GM19395 (cell line): Measurements from ENCODE around the gene CWF19L1.
"Not testable (repeated sequence)": the region's sequence is repeated elsewhere in the genome, so short reads cannot be mapped to it uniquely, and the experiment has no call there.

Experiments used
- ATAC-seq: cut with Tn5 transposase; IDR thresholded peaks from one replicate; pipeline ENCODE4 v1.9.1; 2021; ENCODE audit warnings: mild to moderate bottlenecking, moderate library complexity; ENCODE audit not compliant: unreplicated experiment

Gene CWF19L1

DNA sequence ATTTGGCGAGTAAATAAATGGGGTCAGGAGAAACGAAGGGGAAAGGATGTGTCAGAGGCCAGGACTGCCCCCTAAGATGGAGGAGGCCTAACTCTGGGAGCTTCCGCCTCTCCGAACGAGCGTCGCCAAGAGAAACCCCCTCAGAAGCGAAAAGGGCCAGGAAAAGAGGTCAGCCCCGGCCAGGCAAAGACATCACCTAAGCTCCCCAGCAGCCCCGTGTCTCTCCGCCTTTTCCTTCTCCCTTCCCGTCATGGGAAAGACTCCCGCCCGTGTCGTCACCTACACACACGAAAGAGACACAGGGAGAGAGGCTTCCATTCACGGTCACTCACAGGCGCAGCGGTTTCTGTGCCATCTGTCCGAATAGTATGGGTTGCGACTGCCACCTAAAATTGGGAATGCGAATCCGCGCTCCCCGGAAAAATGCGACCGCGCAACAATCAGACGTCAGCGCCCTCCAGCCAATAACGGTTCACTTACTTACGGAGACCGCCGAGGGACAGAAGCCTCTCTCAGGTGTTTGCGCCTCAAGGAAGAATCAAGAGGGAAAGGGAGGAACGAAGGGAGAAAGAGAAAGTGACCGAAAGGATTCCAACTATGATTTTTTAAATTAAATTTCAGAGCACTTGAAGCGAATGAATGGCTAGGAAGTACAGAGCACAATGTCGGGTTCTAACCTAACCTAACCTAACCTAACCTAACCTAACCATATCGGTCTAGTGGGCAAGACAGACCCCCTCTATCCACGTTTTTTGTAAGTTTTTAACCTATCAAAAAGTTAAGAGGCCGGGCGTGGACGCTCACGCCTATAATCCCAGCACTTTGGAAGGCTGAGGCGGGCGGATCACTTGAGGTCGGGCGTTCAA, at the start of gene CWF19L1:
Gene CWF19L1 (minus strand): TSS at position 400 of the 866 bp plus-strand sequence. CDS start 45 bp downstream, at position 355.
- peak; percentile 86 for ATAC-seq

GRCh38 chr10:100315615-100316014, 48.2 kb upstream of the CWF19L1 start:
- no peak for ATAC-seq

DNA sequence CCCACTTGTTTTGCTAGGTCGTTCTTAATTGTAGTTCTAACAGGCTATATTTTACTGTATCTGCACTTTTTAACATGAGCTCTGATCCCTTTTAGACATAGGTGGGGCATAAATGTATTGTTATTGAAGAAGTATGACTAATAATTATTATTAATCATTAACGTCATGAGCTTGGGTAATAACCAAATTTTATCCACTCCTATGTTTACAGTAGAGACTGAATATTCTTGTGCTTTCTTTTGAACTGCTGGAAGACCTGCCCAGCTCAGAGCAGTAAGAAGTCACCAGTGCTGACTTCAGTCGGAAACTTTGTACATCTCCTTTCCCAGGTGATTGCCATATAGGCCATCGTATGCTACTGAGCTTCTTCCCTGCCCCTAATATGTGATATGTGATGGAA, 43.9 kb upstream of the CWF19L1 start:
- no peak for ATAC-seq

- ATAC-seq = no peak
These were observed 40.2 kb upstream of the CWF19L1 start for GRCh38 chr10:100307684-100308083.

- ATAC-seq = no peak
These were observed 39.4 kb upstream of the CWF19L1 start for GRCh38 chr10:100306861-100307260.

DNA sequence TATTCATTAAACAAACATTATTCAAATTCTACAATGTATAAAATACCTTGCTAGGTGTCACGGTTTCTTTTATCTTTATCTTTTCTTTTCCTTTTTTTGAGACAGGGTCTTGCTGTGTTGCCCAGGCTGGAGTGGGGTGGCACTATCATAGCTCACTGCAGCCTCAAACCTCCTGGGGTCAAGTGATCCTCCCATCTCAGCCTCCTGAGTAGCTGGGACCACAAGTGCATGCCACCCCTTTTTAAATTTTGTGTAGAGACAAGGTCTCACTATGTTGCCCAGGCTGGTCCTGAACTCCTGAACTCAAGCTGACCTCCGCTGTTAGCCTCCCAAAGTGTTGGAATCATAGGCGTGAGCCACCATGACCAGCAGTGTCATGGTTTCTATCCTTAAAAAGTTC, 37.0 kb upstream of the CWF19L1 start:
- ATAC-seq = no peak

GRCh38 chr10:100303724-100304319, 36.4 kb upstream of the CWF19L1 start:
- ATAC-seq = no peak

DNA sequence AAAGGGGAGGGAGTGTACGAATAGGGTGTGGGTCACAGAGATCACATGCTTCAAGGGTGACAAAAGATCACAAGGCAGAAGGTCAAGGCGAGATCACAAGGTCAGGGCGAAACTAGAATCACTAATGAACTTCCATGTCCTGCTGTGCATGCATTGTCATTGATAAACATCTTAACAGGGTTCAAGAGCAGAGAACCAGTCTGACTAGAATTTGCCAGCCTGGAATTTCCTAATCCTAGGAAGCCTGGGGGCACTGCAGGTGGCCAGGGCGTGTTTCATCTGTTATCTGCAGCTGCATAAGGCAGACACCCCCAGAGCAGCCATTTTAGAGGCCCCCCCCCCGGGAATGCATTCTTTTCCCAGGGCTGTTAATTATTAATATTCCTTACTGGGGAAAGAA, 33.7 kb upstream of the CWF19L1 start:
- not testable (repeated sequence) for ATAC-seq

DNA sequence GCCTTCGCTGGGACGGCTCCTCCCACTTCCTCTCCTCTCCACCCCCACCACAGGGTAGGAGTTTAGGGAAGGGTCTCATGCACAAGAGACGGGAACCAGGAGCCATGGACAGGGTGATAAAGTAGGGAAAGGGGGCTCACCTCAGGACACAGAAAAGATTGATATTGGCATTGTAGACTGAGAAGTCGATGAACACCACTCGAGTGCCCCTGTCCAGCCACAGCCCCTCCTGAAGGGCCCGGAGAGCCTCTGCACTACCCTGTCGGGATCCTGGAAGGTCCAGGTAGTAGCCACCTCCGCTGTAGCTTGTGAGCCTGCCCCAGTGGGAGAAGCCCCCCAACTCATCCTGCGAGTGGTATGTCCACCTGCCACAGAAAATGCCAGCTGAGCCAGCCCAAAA, 29.8 kb upstream of the CWF19L1 start:
- ATAC-seq = no peak

DNA sequence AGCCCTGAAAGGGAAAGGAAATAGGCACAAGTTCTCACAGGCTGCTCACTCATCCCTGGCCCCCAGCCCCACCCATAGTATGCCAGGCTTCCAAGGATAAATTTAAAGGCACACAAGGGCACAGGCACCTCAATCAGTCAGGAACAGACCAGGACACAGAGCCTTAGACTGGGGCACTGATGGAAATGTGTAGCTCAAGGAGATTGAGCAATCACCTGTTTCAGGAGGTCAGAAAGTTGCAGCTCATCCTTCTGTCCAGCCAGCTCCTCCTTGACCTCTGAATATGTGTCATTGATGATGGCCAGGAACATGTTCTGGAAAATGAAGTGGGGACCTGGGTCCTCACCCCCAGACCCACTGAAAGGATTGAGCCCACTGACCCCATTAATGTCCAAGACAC, 25.6 kb upstream of the CWF19L1 start:
- no peak for ATAC-seq

DNA sequence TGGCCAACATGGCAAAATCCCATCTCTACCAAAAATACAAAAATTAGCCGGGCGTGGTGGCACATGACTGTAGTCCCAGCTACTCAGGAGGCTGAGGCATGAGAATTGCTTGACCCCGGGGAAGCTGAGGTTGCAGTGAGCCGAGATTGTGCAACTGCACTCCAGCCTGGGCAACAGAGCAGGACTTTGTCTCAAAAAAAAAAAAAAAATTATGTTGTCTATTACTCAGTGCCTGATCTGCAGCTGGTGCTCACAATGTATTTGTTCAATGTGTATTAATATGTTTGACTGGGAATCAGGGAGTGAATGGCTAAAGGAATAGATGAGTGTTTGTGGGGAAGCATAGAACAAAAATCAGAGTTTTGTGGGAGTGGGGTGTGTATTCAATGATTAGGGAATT, 24.9 kb upstream of the CWF19L1 start:
- ATAC-seq = not testable (repeated sequence)

GRCh38 chr10:100291356-100291755, 23.9 kb upstream of the CWF19L1 start:
- no peak for ATAC-seq

DNA sequence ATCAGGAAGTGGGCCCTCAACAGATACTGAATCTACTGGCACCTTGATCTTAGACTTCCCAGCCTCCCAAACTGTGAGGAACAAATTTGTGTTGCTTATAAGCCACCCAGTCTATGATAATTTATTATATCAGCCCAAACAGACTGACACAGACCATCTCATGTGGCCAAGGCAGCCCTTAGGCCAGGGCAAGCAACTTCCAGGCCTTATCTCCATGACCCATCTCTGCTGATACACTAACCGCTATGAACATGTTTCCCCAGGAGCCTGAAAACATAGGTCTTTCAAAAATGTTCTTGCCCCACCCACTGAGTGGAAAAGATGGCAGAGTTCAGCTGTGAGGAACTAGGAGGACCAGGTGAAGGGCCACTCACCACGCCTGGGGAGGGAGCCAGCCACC, 22.2 kb upstream of the CWF19L1 start:
- no peak for ATAC-seq

GRCh38 chr10:100288196-100288595, 20.8 kb upstream of the CWF19L1 start:
- ATAC-seq = no peak

DNA sequence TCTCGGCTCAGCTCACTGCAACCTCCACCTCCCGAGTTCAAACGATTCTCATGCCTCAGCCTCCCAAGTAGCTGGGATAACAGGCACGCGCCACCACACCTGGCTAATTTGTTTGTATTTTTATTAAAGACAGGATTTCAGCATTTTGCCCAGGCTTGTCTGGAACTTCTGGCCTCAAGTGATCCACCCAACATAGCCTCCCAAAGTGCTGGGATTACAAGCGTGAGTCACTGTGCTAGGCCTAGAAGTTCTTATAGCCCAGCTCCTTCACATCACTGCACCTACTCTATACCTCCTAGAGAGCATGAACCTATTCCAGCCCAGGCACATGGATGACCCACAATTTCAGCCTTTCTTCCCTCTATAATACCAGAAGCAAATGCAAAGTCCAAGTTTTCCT, 20.3 kb upstream of the CWF19L1 start:
- ATAC-seq = no peak

DNA sequence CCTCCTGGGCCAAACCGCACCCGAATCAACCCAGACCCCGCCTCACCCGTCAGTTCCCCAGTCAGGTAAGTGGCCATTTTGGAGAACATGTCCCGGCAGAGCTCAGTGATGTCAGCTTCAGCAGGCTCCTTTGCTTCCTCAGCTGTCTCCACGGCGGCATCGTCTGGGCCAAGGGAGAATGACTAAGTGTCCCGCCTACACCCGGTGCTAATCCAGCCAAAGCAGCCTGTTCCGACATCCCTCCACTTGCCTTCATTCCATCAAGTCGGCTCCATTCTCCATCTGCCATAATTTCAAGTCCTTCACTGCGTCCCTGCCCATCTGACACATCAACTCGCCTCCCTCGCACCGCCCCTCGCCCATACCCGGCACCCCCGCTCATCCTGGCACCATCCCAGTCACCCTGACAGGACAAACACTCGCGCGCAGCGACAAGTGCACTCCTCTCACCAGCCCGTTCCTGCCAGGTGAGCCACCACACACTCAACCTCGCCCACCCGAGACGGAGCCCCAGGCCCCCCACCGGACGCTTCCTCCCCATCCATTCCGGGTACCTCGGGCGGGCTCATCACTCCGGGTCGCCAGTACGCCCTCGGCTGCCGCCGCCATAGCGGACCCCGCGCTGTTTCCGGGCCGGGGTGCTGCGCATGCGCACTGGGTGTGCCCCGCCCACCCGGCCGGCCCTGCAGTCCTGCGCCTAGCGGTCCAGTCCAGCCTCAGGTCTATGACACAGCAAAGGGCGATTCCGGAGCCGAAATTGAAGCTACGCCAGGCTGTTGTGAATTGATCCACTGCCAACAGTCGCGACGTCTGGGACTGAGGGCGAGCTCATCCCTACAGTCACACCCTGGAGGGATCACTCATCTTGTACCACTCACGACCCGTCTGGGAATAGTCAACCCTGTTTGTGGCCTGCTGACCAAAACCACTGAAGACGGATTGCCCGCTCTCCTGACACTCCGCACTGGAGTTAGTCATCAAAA, 18.9 kb upstream of the CWF19L1 start, which contains the start of gene BLOC1S2:
Gene BLOC1S2 (minus strand): TSS at position 630 of the 983 bp plus-strand sequence. CDS start 21 bp downstream, at position 609.
- ATAC-seq = peak; percentile 90

DNA sequence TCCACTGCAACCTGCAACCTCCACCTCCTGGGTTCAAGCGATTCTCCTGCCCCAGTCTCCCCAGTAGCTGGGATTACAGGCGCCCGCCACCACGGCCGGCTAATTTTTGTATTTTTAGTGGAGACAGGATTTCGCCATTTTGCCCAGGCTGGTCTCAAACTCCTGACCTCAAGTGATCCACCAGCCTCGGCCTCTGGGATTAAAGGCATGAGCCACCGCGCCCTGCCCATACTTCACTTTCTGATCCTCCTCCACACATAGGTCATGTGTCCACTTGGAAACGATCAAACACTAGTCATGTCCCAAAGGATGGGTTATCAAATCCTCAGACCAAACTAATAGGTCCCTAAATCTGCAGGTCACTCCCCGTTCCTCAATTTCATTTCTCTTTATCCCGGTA, 17.9 kb upstream of the CWF19L1 start:
- not testable (repeated sequence) for ATAC-seq

- ATAC-seq = no peak
These were observed 15.5 kb upstream of the CWF19L1 start for GRCh38 chr10:100282907-100283306.

DNA sequence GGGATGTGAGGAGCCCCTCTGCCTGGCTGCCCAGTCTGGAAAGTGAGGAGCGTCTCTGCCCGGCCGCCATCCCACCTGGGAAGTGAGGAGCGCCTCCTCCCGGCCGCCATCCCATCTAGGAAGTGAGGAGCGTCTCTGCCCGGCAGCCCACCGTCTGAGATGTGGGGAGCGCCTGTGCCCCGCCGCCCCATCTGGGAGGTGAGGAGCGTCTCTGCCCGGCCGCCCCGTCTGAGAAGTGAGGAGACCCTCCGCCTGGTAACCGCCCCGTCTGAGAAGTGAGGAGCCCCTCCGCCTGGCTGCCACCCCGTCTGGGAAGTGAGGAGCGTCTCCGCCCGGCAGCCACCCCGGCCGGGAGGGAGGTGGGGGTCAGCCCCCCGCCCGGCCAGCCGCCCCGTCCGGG, 9.5 kb upstream of the CWF19L1 start:
- ATAC-seq = not testable (repeated sequence)

DNA sequence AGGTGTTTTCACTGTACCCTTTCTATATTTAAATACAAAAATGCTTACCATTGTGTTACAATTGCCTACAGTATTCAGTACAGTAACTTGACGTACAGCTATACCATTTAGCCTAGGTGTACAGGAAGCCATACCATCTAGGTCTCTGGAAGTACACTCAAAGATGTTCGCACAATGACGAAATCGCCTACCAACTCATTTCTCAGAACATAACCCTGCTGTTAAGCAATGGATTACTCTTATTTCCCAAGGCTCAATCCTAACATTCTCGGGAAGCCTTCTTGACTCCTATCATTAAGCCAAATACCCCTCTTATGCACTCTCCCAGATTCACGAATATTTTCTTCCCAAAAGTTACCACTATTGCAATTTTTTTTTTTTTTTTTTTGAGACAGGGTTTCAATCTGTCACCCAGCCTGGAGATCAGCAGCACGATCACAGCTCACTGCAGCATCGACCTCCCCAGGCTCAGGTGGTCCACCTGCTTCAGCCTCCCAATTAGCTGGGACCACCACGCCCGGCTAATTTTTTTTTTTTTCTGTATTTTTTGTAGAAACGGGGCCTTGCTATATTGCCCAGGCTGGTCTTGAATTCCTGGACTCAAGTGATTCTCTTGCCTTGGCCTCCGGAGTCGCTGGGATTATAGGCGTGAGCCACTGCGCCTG, 1.5 kb downstream of the CWF19L1 start:
- no peak for ATAC-seq
